HEK293 (cell line): ENCODE results near the gene INF2.

Experiments
- CTCF ChIA-PET: fragments of 350-600 bp; formaldehyde crosslinking; extraction: SDS; loops from one replicate; lab custom pipeline; 2021; ENCODE audit warnings: antibody characterized with exemption; lab: Yijun Ruan, JAX
- POLR2A ChIA-PET: fragments of 300-600 bp; formaldehyde crosslinking; extraction: SDS; loops from one replicate; lab custom pipeline; 2020; ENCODE audit warnings: antibody characterized with exemption, inconsistent platforms; lab: Yijun Ruan, JAX
- H3K27ac ChIP-seq: fragments of 200-500 bp; sonication (Bioruptor generic); 2 replicates; pipeline ENCODE4 v1.5.1; 2014; ENCODE audit warnings: low read depth, low read length, control low read depth, inconsistent platforms; ENCODE audit errors: extremely low read depth
- H3K36me3 ChIP-seq, 2 experiments: fragments of 200-500 bp in 1 of 2; sonication (Bioruptor generic) in 1 of 2; 1 replicate in 1 of 2; 2 replicates in 1 of 2; pipeline ENCODE4 v1.5.1; 2014 to 2017; ENCODE audit warnings: inconsistent platforms in 2 of 2, low read length in 2 of 2; ENCODE audit not compliant: control insufficient read depth in 2 of 2, insufficient read depth in 1 of 2
- H3K4me1 ChIP-seq: fragments of 200-500 bp; sonication (Bioruptor generic); 2 replicates; pipeline ENCODE4 v1.5.1; 2014; ENCODE audit warnings: mild to moderate bottlenecking, low read length, inconsistent platforms; ENCODE audit not compliant: control insufficient read depth, insufficient read depth
- H3K4me3 ChIP-seq: 2 replicates; pipeline ENCODE4 v1.5.1; 2011; ENCODE audit warnings: low read depth, mild to moderate bottlenecking, control low read depth, low read length, moderate library complexity
- H3K9me3 ChIP-seq: fragments of 200-500 bp; sonication (Bioruptor generic); 2 replicates; pipeline ENCODE4 v1.5.1; 2014; ENCODE audit warnings: low read depth, low read length, inconsistent platforms; ENCODE audit not compliant: control insufficient read depth, insufficient read depth
- IKZF3 ChIP-seq: fragments of 450-650 bp; IDR thresholded peaks from 2 replicates; pipeline ENCODE4 v1.5.0; 2018; ENCODE audit warnings: missing biosample characterization, mild to moderate bottlenecking, missing genetic modification characterization, moderate library complexity
- KLF1 ChIP-seq: fragments of 450-650 bp; formaldehyde crosslinking; IDR thresholded peaks from 2 replicates; pipeline ENCODE4 v1.5.1; 2016; ENCODE audit warnings: missing biosample characterization, missing genetic modification characterization
- KLF8 ChIP-seq: fragments of 450-650 bp; formaldehyde crosslinking; IDR thresholded peaks from 2 replicates; pipeline ENCODE4 v1.5.1; 2016; ENCODE audit warnings: missing biosample characterization, missing genetic modification characterization
- PATZ1 ChIP-seq: fragments of 450-650 bp; formaldehyde crosslinking; IDR thresholded peaks from 2 replicates; pipeline ENCODE4 v1.5.1; 2016; ENCODE audit warnings: missing biosample characterization, missing genetic modification characterization
- PRDM4 ChIP-seq: fragments of 450-650 bp; formaldehyde crosslinking; IDR thresholded peaks from 2 replicates; pipeline ENCODE4 v1.5.1; 2017; ENCODE audit warnings: missing biosample characterization, missing genetic modification characterization
- SP3 ChIP-seq: fragments of 450-650 bp; formaldehyde crosslinking; IDR thresholded peaks from 2 replicates; pipeline ENCODE4 v1.5.1; 2016; ENCODE audit warnings: missing biosample characterization, missing genetic modification characterization
- SP7 ChIP-seq: fragments of 450-650 bp; formaldehyde crosslinking; IDR thresholded peaks from 2 replicates; pipeline ENCODE4 v1.5.1; 2016; ENCODE audit warnings: missing biosample characterization, missing genetic modification characterization
- WT1 ChIP-seq: fragments of 450-650 bp; formaldehyde crosslinking; IDR thresholded peaks from 2 replicates; pipeline ENCODE4 v1.5.1; 2016; ENCODE audit warnings: missing biosample characterization, missing genetic modification characterization
- YY1 ChIP-seq: fragments of 450-650 bp; formaldehyde crosslinking; IDR thresholded peaks from 2 replicates; pipeline ENCODE4 v1.5.1; 2018; ENCODE audit warnings: missing biosample characterization, missing genetic modification characterization
- ZBTB10 ChIP-seq: fragments of 450-650 bp; formaldehyde crosslinking; IDR thresholded peaks from 2 replicates; pipeline ENCODE4 v1.5.1; 2016; ENCODE audit warnings: missing biosample characterization, missing genetic modification characterization
- ZBTB48 ChIP-seq: fragments of 450-650 bp; formaldehyde crosslinking; IDR thresholded peaks from 2 replicates; pipeline ENCODE4 v1.5.1; 2016; ENCODE audit warnings: missing biosample characterization, missing genetic modification characterization
- ZBTB8A ChIP-seq: fragments of 450-650 bp; formaldehyde crosslinking; IDR thresholded peaks from 2 replicates; pipeline ENCODE4 v1.5.1; 2016; ENCODE audit warnings: missing biosample characterization, missing genetic modification characterization
- ZFP37 ChIP-seq: fragments of 450-650 bp; formaldehyde crosslinking; IDR thresholded peaks from 2 replicates; pipeline ENCODE4 v1.5.1; 2016; ENCODE audit warnings: missing biosample characterization, missing genetic modification characterization
- ZNF2 ChIP-seq: fragments of 450-650 bp; formaldehyde crosslinking; IDR thresholded peaks from 2 replicates; pipeline ENCODE4 v1.5.1; 2016; ENCODE audit warnings: missing biosample characterization, missing genetic modification characterization
- ZNF239 ChIP-seq: fragments of 450-650 bp; formaldehyde crosslinking; IDR thresholded peaks from 2 replicates; pipeline ENCODE4 v1.5.1; 2016; ENCODE audit warnings: missing biosample characterization, missing genetic modification characterization
- ZNF354C ChIP-seq: fragments of 450-650 bp; formaldehyde crosslinking; IDR thresholded peaks from 2 replicates; pipeline ENCODE4 v1.5.1; 2016; ENCODE audit warnings: missing biosample characterization, missing genetic modification characterization, low read depth, borderline replicate concordance
- ZNF391 ChIP-seq: fragments of 450-650 bp; formaldehyde crosslinking; IDR thresholded peaks from 2 replicates; pipeline ENCODE4 v1.5.1; 2016; ENCODE audit warnings: low read depth, missing biosample characterization, missing genetic modification characterization, borderline replicate concordance
- ZNF449 ChIP-seq: fragments of 450-650 bp; formaldehyde crosslinking; IDR thresholded peaks from 2 replicates; pipeline ENCODE4 v1.5.1; 2017; ENCODE audit warnings: missing biosample characterization, mild to moderate bottlenecking, missing genetic modification characterization, moderate library complexity
- ZNF48 ChIP-seq: fragments of 450-650 bp; formaldehyde crosslinking; IDR thresholded peaks from 2 replicates; pipeline ENCODE4 v1.5.1; 2016; ENCODE audit warnings: missing biosample characterization, missing genetic modification characterization
- ZNF558 ChIP-seq: fragments of 450-650 bp; formaldehyde crosslinking; IDR thresholded peaks from 2 replicates; pipeline ENCODE4 v1.5.1; 2016; ENCODE audit warnings: missing biosample characterization, missing genetic modification characterization
- ZNF707 ChIP-seq: fragments of 450-650 bp; formaldehyde crosslinking; IDR thresholded peaks from 2 replicates; pipeline ENCODE4 v1.5.1; 2016; ENCODE audit warnings: missing biosample characterization, missing genetic modification characterization
- ZNF76 ChIP-seq: fragments of 450-650 bp; formaldehyde crosslinking; IDR thresholded peaks from 2 replicates; pipeline ENCODE4; 2016; ENCODE audit warnings: low read depth, missing biosample characterization, missing genetic modification characterization, borderline replicate concordance
- TF ChIP-seq, protein P1 (sequence below): fragments of 450-650 bp; formaldehyde crosslinking; IDR thresholded peaks from 2 replicates; pipeline ENCODE4 v1.5.1; 2017; ENCODE audit warnings: missing biosample characterization, missing genetic modification characterization
- TF ChIP-seq, protein P2 (sequence below): fragments of 450-650 bp; formaldehyde crosslinking; IDR thresholded peaks from 2 replicates; pipeline ENCODE4; 2016; ENCODE audit warnings: missing biosample characterization, missing genetic modification characterization
- TF ChIP-seq, protein P3 (sequence below): fragments of 450-650 bp; formaldehyde crosslinking; IDR thresholded peaks from 2 replicates; pipeline ENCODE4 v1.5.1; 2016; ENCODE audit warnings: missing biosample characterization, missing genetic modification characterization

The INF2 gene

GRCh38 chr14:104702106-104702505 lies 12.7 kb downstream of the INF2 start:
- no peak overlapping the region for H3K27ac ChIP-seq
- no peaks in the 10 kb centered on the region for H3K9me3 ChIP-seq
- POLR2A ChIA-PET: no interaction called here
- H3K4me1 ChIP-seq: no peaks in the 10 kb centered on the region
- H3K36me3 ChIP-seq: peaks cover 5 to 52% of the 10 kb centered on the region in 2 experiments; a peak in 2 of 3 replicates
- CTCF ChIA-PET: interaction anchor here (0.5 to 0.6 kb wide), 2 partner anchors 10 to 124 kb away, joined by 3 to 4 read pairs; no protein-coding TSS in a partner anchor
- H3K4me3 ChIP-seq: no peak overlapping the region
- no peak for TF ChIP-seq ZNF707 (tag by site-specific recombination)
- TF ChIP-seq, protein P1, sequence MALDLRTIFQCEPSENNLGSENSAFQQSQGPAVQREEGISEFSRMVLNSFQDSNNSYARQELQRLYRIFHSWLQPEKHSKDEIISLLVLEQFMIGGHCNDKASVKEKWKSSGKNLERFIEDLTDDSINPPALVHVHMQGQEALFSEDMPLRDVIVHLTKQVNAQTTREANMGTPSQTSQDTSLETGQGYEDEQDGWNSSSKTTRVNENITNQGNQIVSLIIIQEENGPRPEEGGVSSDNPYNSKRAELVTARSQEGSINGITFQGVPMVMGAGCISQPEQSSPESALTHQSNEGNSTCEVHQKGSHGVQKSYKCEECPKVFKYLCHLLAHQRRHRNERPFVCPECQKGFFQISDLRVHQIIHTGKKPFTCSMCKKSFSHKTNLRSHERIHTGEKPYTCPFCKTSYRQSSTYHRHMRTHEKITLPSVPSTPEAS (tag by site-specific recombination): no peak
- TF ChIP-seq, protein P2, sequence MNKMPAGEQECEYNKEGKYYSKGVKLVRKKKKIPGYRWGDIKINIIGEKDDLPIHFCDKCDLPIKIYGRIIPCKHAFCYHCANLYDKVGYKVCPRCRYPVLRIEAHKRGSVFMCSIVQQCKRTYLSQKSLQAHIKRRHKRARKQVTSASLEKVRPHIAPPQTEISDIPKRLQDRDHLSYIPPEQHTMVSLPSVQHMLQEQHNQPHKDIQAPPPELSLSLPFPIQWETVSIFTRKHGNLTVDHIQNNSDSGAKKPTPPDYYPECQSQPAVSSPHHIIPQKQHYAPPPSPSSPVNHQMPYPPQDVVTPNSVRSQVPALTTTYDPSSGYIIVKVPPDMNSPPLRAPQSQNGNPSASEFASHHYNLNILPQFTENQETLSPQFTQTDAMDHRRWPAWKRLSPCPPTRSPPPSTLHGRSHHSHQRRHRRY (tag by site-specific recombination): no peak
- no peak for TF ChIP-seq KLF8 (tag by site-specific recombination)
- no peak for TF ChIP-seq ZNF2
- no peak for TF ChIP-seq IKZF3
- TF ChIP-seq YY1 (tag by site-specific recombination): no peak
- no peak for TF ChIP-seq ZNF239
- TF ChIP-seq ZBTB10: no peak
- TF ChIP-seq ZNF76 (tag by site-specific recombination): no peak
- TF ChIP-seq, protein P3, sequence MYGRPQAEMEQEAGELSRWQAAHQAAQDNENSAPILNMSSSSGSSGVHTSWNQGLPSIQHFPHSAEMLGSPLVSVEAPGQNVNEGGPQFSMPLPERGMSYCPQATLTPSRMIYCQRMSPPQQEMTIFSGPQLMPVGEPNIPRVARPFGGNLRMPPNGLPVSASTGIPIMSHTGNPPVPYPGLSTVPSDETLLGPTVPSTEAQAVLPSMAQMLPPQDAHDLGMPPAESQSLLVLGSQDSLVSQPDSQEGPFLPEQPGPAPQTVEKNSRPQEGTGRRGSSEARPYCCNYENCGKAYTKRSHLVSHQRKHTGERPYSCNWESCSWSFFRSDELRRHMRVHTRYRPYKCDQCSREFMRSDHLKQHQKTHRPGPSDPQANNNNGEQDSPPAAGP (tag by site-specific recombination): peak; percentile 97
- TF ChIP-seq ZFP37 (tag by site-specific recombination): no peak
- peak; percentile 32; the same call in 1 of the 2 replicates for TF ChIP-seq ZBTB8A (tag by site-specific recombination)
- peak; percentile 42; the same call in 1 of the 2 replicates for TF ChIP-seq WT1
- peak; percentile 94 for TF ChIP-seq KLF1
- no peak for TF ChIP-seq ZNF391 (tag by site-specific recombination)
- TF ChIP-seq ZNF449: no peak
- TF ChIP-seq ZBTB48 (tag by site-specific recombination): 0 out of 2 replicates have a peak, but pooled peaks have one; percentile 41
- no peak for TF ChIP-seq SP7
- TF ChIP-seq PATZ1 (tag by site-specific recombination): 0 out of 2 replicates have a peak, but pooled peaks have one; percentile 29
- TF ChIP-seq ZNF354C (tag by site-specific recombination): no peak
- no peak for TF ChIP-seq ZNF558 (tag by site-specific recombination)
- TF ChIP-seq ZNF48: no peak
- TF ChIP-seq SP3 (tag by site-specific recombination): no peak
- TF ChIP-seq PRDM4 (tag by site-specific recombination): no peak
